HG03280 (cell line): Measurements from ENCODE around the gene TNK2.
"Not testable (repeated sequence)": the region's sequence is repeated elsewhere in the genome, so short reads cannot be mapped to it uniquely, and the experiment has no call there.

ENCODE experiments used
- ATAC-seq: cut with Tn5 transposase; IDR thresholded peaks from one replicate; pipeline ENCODE4 v1.9.1; 2021; ENCODE audit warnings: mild to moderate bottlenecking, moderate library complexity; ENCODE audit not compliant: unreplicated experiment

Gene TNK2

DNA sequence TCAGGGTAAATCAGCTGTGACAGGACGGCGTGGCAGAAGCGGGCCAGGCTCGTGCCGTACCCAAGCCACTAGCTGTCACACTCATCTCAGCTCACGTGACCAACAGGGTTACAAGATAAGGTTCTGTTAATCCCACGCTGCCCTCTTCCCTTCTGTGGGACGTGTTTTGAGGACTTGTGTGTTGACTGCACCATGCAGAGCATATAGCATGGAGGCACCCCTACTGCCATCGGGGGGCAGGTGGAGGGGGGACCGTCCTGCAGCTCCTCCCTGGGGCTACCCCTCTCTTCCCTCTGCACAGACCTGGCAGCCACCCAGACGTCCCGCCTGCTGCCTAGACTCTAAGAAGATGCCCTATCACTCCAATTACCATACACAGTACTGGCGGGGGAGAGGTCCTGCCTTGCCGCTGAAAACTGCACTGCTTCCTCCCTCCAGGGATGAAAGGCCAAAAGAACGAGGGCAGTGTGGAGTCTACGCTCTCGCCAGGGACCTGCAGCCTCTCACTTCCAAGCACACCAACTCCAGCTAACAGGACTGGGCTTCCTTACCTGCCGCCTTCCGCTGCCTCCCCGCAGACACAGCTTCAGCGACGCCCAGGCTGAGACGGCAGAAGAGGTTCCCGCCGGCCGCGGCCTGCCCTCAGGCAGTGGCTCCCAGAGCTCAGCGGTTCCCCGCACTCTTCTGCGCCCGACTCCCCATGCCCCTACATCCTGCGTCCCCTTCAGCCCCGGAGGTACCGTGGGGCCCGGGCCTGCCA lies at the start of gene TNK2:
TSS of gene TNK2 (minus strand) at position 618 of the 760 bp plus-strand sequence. CDS start 19,963 bp downstream, outside the sequence.
- ATAC-seq = no peak

- ATAC-seq = no peak
Observed at GRCh38 chr3:195956577-195956976, 48.2 kb upstream of the TNK2 start.

GRCh38 chr3:195955416-195955841 lies 47.1 kb upstream of the TNK2 start:
- ATAC-seq = not testable (repeated sequence)

- peak; percentile 40 for ATAC-seq
Observed at GRCh38 chr3:195954752-195955119, 46.4 kb upstream of the TNK2 start.

DNA sequence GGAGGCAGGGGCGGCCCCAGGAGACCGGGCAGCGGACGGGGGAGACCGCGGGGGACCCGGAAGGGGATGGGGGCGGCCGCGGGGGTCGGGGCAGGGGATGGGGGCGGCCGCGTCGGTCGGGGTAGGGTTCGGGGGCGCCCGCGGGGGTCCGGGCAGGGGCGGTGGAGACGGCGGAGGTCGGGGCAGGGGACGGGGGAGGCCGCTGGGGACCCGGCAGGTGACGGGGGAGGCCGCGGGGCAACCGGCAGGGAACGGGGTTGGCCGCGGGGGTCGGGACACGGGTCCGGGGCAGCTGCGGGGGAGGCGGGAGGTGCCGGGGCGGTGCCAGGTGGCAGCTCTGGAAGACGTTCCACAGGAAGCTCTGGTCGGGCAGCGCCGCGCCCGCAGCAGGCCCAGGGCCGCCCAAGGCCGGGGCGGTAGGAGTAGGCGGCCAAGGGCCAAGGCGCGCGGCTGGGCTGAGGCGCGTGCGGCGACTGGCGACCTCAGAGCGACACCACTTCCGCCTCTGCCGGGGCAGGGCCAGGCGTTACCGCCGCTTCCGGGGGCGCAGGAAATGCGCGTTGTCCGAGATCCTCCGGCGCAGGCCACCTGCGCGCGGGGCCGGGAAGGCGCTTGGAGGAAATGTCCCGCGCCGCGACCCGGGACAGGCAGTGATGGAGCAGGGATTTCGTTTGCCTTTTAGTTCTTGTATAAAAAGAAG lies 45.9 kb upstream of the TNK2 start:
- peak; percentile 97 for ATAC-seq

DNA sequence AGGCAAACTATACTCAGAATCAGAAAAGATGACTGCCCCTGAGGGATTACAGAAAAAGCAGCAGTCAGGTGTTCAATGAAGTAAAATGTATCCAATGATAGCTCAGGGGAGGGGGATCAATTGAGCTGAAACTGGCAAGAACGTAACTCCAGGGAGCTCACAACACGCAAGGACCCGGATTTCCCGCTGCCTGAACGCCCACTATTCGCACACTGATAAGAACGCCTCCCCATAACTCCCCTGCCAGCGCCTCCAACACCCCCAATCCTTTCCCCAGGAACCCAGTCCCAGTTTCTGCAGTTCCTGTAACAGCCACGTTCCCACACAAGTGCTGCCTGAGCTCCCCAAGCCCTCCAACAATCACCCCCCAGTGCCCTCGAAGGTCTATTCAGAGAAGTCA lies 44.2 kb upstream of the TNK2 start:
- not testable (repeated sequence) for ATAC-seq

DNA sequence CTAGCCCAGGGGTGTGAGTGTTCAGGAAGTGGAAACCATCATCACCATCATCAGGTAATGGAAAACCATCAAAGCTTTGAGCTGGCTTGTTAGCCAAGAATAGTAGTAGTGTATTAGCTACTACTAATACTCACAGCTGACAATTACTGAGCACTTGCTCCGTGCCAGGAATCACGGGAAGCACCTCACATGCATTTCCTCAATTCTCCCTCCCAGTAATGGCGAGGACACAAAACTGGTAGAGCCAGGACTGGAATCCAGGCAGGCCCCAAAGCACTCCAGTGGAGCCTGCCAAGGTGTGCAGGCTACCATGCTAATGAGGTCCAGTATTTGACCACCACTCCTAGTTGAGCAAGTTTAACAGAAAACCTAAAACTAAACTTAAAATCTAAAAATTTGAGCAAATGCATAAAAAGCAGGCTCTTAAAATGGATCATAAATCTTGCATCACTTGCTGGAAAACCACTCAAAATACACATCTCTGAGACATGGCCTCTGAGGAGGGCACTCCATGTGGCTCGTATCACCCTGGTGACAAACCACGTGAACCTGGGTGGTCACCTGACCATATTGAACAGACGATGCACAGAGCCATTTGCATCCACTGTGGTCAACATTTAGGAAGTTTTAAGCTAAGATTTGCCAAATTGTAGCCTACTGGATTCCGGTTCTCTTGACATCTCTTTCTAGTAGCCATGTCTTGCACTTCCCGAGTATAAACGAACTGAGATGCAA lies 43.3 kb upstream of the TNK2 start:
- not testable (repeated sequence) for ATAC-seq

- not testable (repeated sequence) for ATAC-seq
Observed at GRCh38 chr3:195950731-195951130, 42.4 kb upstream of the TNK2 start.

- ATAC-seq = not testable (repeated sequence)
Observed at GRCh38 chr3:195950164-195950563, 41.8 kb upstream of the TNK2 start.

DNA sequence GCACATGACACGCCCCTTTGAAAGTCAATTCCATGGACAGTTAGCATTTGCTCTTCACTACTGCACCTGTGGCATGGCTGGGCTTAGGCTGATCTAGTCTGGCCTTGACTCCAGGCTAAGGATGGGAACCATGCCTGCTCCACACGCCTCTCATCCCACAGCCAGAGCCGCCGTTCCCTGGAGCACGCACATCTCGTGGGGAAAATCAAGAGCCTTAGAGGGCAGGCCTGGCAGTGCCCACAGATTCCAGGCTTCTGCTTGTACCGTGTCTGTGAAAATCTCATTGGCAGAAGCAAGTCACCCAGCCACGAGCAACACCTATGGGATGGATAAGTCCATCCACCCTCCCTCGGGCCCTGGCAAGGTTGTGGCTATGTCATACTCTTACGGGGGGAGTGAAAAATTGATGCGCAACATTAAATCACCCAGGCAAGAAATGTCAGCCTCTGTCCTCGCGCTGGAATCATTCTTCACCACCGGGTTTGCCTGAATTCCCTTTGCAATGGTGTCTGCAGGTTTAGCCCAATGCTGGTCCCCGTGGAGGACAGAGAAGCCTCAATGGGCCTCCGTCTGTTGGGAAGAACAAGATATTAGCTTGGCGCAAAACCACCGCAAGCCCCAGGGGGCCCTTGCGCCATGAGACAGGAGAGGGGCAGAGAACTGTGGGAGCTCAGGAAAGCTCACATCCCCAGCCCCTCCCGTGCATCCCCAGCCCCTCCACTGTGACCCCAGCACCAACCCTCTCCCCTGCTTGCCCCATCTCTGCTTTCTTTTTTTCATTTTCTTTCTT lies 38.8 kb upstream of the TNK2 start:
- not testable (repeated sequence) for ATAC-seq

- ATAC-seq = not testable (repeated sequence)
Observed at GRCh38 chr3:195941265-195941815, 33.0 kb upstream of the TNK2 start.

GRCh38 chr3:195940806-195941205 lies 32.5 kb upstream of the TNK2 start:
- not testable (repeated sequence) for ATAC-seq

GRCh38 chr3:195939526-195940470 lies 31.4 kb upstream of the TNK2 start:
- ATAC-seq = not testable (repeated sequence)

DNA sequence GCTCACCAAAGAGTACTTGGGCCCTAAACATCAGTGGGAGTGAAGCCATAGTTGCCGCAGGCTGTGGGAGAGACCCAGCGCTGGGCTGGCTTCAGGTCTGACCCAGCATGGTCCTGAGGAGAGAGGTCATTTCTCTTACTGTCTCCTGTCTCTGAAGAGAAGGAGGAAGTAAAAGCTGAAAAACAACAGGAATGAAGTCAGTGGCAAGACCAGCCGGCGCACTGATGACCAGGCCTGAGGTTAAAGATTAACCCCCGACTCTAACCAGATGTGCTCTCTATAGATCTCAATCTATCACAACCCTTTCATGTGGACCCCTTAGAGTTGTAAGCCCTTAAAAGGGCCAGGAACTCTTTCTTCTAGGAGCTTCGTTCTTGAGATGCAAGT lies 24.7 kb upstream of the TNK2 start:
- not testable (repeated sequence) for ATAC-seq

DNA sequence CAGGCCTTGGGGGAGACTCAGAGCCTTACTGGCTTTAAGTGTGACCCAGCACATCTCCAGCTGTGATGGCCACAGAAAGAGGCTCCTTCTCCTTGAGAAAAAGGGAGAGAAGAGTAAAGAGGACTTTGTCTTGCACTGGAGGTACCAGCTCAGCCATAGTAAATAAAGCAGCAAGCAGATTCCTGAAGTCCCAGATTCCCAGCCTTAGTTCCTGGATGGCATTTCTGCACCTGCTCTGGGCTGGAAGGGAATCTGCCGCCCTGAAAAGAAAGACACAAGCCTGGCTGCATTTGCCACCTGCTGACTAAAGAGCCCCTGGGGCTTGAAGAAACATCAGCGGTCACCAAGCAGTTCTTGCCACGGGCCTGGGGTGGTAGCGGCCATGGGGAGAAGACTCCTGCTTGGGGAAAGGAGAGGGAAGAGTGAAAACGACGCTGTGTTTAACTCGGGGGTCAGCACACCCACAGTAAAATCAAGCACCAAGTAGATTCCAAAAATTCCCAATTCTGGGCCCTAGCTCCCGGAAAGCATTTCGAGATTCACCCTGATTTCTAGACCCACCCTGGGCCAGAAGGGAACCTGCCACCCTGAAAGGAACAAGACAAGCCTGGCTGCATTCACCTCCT lies 24.2 kb upstream of the TNK2 start:
- no peak for ATAC-seq

GRCh38 chr3:195931582-195932273 lies 23.4 kb upstream of the TNK2 start:
- no peak for ATAC-seq

DNA sequence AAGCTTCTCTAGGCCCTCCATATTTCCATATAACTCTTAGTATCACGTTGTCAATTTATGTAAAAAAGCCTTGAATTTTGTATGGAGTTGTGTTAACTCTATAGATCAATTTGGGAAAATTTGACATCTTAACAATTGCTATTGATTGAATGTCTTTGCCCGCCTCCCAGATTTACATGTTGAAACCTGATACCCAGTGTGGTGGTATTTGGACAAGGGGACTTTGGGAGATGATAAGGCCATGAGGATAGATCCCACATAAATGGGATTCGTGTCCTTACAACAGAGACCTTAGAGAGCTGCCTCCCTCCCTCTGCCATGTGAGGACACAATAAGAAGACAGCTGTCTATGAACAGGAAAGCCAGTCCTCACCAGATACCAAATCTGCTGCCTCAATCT lies 21.1 kb upstream of the TNK2 start:
- ATAC-seq = no peak

DNA sequence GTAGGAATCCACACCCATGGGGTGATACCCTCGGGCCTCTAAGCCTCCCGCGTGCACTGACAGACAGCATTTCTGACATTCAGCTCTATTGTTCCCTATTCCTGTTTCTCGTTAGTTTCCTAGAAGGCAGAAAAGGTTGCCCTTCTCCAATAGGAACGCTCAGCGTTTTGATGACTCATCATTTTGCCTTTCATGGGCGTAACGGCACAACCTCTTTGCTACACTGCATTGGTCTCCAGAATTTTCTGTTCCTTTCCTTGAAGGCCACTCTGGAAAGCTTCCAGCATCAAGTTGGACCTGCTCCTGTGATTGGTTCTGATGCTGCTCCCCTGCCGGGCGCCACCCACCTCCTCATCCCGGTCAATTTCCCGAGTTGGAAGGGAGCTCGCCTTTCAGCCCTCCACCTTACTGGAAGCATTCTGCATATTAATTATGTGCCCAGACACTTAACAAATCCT lies 13.0 kb upstream of the TNK2 start:
- no peak for ATAC-seq
